ACC112 (cell line): ENCODE results near the gene IGFL4.

Experiments used
- H2AFZ ChIP-seq: fragments of 200-600 bp; sonication (generic); one replicate; pipeline ENCODE4 v1.6.0; 2017; ENCODE audit warnings: antibody characterized with exemption, low read length; ENCODE audit not compliant: unreplicated experiment
- H3K27ac ChIP-seq: fragments of 200-600 bp; sonication (generic); 2 replicates; pipeline ENCODE4 v1.5.1; 2014; ENCODE audit warnings: low read depth, mild to moderate bottlenecking, antibody characterized with exemption, low read length, moderate library complexity
- H3K27me3 ChIP-seq: fragments of 200-600 bp; sonication (generic); 2 replicates; pipeline ENCODE4 v1.6.1; 2014; ENCODE audit warnings: mild to moderate bottlenecking, antibody characterized with exemption, low read length, moderate library complexity, mixed read lengths; ENCODE audit not compliant: insufficient read depth
- H3K36me3 ChIP-seq: fragments of 200-600 bp; sonication (generic); 2 replicates; pipeline ENCODE4 v1.6.1; 2016; ENCODE audit warnings: mild to moderate bottlenecking, antibody characterized with exemption, low read length, moderate library complexity, mixed read lengths; ENCODE audit not compliant: insufficient read depth
- H3K4me1 ChIP-seq: fragments of 200-600 bp; sonication (generic); one replicate; pipeline ENCODE4 v1.6.1; 2016; ENCODE audit warnings: low read length, mixed read lengths; ENCODE audit not compliant: insufficient read depth, unreplicated experiment, control insufficient read depth
- H3K4me3 ChIP-seq: fragments of 200-600 bp; sonication (generic); 2 replicates; pipeline ENCODE4 v1.5.1; 2014; ENCODE audit warnings: mild to moderate bottlenecking, low read depth, low read length
- H3K79me2 ChIP-seq: fragments of 200-600 bp; sonication (generic); one replicate; pipeline ENCODE4 v1.6.0; 2016; ENCODE audit warnings: low read length; ENCODE audit not compliant: control insufficient read depth, unreplicated experiment, insufficient read depth

Gene IGFL4

GRCh38 chr19:46063201-46063600 lies 22.4 kb upstream of the IGFL4 start:
- Histone ChIP-seq H3K27me3 (peaks cover 37% of the 10 kb centered on the region), H3K79me2 (no peaks in the 10 kb centered on the region), H3K36me3 (no peaks in the 10 kb centered on the region), H2AFZ (no peak overlapping the region), H3K4me3 (no peak overlapping the region), H3K27ac (no peak overlapping the region), H3K4me1 (peaks cover 6% of the 10 kb centered on the region)

DNA sequence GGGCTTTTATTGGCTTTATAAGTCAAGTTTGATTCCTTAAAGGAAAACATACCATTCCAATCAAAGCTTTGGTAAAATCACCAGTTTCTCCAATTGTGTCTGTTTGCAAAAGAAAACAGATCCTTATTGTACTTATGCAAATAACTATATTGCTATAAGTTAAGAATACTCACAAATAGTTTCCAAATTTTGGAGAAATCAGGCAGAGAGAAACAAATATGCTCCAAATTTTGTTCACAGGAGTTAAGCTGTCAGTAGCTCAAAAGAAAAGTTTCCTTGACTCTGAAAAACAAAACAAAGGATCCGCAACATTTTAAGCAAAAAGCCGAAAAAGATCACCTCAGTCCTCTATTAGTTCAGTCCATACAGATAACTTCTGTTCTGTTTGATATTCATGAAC lies 19.2 kb upstream of the IGFL4 start:
- no peaks in the 10 kb centered on the region for H3K79me2 ChIP-seq
- no peaks in the 10 kb centered on the region for H3K4me1 ChIP-seq
- no peak overlapping the region for H2AFZ ChIP-seq
- H3K4me3 ChIP-seq: no peak overlapping the region
- no peak overlapping the region for H3K27ac ChIP-seq
- H3K27me3 ChIP-seq: peaks cover 58% of the 10 kb centered on the region
- no peaks in the 10 kb centered on the region for H3K36me3 ChIP-seq

GRCh38 chr19:46058778-46059177 lies 18.0 kb upstream of the IGFL4 start:
- Histone ChIP-seq H2AFZ (no peak overlapping the region), H3K27ac (no peak overlapping the region), H3K4me1 (no peaks in the 10 kb centered on the region), H3K27me3 (peaks cover 70% of the 10 kb centered on the region), H3K4me3 (no peak overlapping the region), H3K79me2 (no peaks in the 10 kb centered on the region), H3K36me3 (no peaks in the 10 kb centered on the region)

- Histone ChIP-seq H3K27me3 (peaks cover 65% of the 10 kb centered on the region), H3K4me3 (no peak overlapping the region), H3K79me2 (no peaks in the 10 kb centered on the region), H3K4me1 (no peaks in the 10 kb centered on the region), H2AFZ (no peak overlapping the region), H3K27ac (no peak overlapping the region), H3K36me3 (no peaks in the 10 kb centered on the region)
Measured at GRCh38 chr19:46056536-46056935, 15.7 kb upstream of the IGFL4 start.

DNA sequence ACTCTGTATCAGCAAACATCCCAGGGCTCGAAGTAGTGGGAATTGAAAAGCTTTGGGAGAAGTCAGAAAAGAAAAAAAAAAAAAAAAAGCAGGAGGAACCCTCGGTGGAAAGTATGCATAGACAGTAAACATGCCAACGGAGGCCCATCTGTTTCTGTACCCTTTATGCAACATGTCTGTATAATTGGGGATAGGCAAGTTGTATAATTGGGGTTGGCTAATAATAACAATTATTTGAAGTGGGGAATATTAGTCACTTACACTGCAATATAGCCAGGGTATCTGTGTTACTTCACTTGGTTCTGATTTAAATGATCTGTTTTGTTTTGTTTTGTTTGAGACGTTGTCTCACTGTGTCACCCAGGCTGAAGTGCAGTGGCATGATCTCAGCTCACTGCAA lies 12.1 kb upstream of the IGFL4 start:
- Histone ChIP-seq H3K4me3 (no peak overlapping the region), H3K27me3 (peaks cover 54% of the 10 kb centered on the region), H3K27ac (no peak overlapping the region), H2AFZ (no peak overlapping the region), H3K79me2 (no peaks in the 10 kb centered on the region), H3K36me3 (no peaks in the 10 kb centered on the region), H3K4me1 (no peaks in the 10 kb centered on the region)

GRCh38 chr19:46049597-46049996 lies 8.8 kb upstream of the IGFL4 start:
- no peak overlapping the region for H3K27ac ChIP-seq
- no peaks in the 10 kb centered on the region for H3K79me2 ChIP-seq
- H3K4me1 ChIP-seq: no peaks in the 10 kb centered on the region
- no peaks in the 10 kb centered on the region for H3K36me3 ChIP-seq
- peaks cover 55% of the 10 kb centered on the region for H3K27me3 ChIP-seq
- no peak overlapping the region for H2AFZ ChIP-seq
- no peak overlapping the region for H3K4me3 ChIP-seq

- no peak overlapping the region for H3K27ac ChIP-seq
- peaks cover 53% of the 10 kb centered on the region for H3K27me3 ChIP-seq
- no peaks in the 10 kb centered on the region for H3K79me2 ChIP-seq
- H2AFZ ChIP-seq: no peak overlapping the region
- no peaks in the 10 kb centered on the region for H3K36me3 ChIP-seq
- H3K4me1 ChIP-seq: no peaks in the 10 kb centered on the region
- H3K4me3 ChIP-seq: no peak overlapping the region
Measured at GRCh38 chr19:46043519-46043918, 2.7 kb upstream of the IGFL4 start.

DNA sequence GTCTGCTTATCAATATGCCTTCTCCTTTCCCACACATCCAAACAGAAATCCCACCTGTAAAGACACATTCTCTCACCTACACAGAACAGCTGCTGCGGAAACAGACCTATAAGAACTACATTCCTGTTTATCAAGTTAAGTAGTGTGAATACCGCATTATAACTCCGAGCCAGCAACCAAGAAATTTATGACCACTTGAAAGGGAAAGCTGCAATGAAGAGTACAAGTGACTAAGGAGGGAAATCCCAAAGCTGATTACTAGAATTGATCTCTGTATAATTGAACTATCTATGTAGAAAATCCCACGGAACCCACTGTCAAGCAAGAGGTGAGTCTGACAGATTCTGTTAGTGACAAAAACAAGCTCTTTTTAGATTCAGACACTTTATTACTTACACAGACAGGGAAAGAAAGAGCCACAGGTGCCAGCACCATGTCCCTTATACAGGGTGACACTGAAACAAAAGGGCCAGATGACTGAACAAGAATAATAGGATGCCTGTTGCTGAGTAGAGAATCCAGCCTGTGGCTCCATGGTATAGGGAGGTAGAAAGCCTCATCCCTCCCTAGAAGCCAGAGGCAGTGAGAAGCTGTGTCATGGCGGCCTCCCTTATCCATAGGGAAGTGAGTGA lies 1.6 kb upstream of the IGFL4 start:
- Histone ChIP-seq H3K27me3 (peaks cover 47% of the 10 kb centered on the region), H2AFZ (no peak overlapping the region), H3K79me2 (no peaks in the 10 kb centered on the region), H3K27ac (no peak overlapping the region), H3K4me3 (no peak overlapping the region), H3K4me1 (no peaks in the 10 kb centered on the region), H3K36me3 (no peaks in the 10 kb centered on the region)

GRCh38 chr19:46040125-46040524 lies 677 bp downstream of the IGFL4 start:
- no peaks in the 10 kb centered on the region for H3K36me3 ChIP-seq
- no peak overlapping the region for H3K27ac ChIP-seq
- H3K4me3 ChIP-seq: no peak overlapping the region
- no peaks in the 10 kb centered on the region for H3K79me2 ChIP-seq
- H3K4me1 ChIP-seq: no peaks in the 10 kb centered on the region
- H3K27me3 ChIP-seq: peaks cover 27% of the 10 kb centered on the region
- no peak overlapping the region for H2AFZ ChIP-seq

DNA sequence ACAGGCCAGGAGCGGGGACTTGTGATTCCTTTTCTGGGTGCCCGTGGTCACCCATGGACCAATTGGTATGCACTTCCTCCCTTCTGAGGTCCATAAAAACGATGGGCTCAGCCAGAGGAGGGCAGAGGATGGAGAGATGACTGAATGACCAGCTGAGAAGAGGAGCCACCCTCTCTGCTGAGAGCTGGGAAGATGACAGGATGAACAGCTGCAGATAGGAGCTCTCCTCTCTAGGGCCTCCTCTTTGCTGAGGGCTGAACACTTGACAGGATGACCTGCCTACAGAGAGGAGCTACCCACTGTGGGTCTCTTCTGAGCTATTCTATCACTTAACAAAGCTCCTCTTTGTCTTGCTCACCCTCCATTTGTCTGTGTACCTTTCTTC lies 4.1 kb downstream of the IGFL4 start:
- no peaks in the 10 kb centered on the region for H3K36me3 ChIP-seq
- peaks cover 13% of the 10 kb centered on the region; the same call in 1 of the 2 replicates for H3K27me3 ChIP-seq
- H3K4me3 ChIP-seq: no peak overlapping the region
- no peaks in the 10 kb centered on the region for H3K4me1 ChIP-seq
- H3K79me2 ChIP-seq: no peaks in the 10 kb centered on the region
- no peak overlapping the region for H2AFZ ChIP-seq
- H3K27ac ChIP-seq: no peak overlapping the region

DNA sequence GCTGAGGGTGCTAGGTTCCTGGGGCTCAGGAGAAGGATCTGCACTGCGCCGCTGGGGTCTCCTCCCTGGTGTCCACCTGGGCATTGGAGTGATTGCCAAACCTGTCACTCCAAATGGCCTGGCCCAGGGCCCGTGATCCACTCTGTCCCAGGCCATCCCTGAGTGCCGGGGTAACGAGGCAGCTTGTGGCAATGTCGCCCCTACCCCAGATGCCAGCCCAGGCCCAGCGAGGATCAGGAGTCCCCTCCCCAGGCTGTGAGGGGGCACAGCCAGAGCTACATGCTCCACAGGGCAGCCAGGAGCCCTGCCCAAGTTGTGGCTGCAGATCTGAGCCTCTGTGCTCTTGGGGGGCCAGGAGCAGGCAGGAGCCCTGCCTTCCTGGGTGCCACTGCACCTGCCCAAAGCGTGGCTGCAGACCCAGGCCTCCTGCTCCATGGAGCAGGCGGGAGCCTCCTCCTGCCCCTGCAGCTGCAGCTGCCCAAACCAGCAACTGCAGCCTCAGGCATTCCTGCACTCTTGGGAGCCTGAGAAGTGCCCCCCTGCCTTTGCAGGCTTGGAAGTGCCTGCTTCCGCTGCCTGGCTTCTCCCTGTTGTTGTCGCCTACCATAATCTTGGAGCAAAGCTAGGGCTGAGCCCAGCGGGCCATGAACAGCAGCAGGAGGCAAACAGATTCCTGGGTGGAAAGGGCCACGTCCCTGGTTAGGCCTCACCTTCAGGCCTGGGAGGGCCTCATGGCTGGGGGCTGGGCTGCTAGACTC lies 4.6 kb downstream of the IGFL4 start:
- Histone ChIP-seq H3K27me3 (peaks cover 13% of the 10 kb centered on the region; the same call in 1 of the 2 replicates), H3K27ac (no peak overlapping the region), H3K36me3 (no peaks in the 10 kb centered on the region), H3K4me1 (no peaks in the 10 kb centered on the region), H2AFZ (no peak overlapping the region), H3K4me3 (no peak overlapping the region), H3K79me2 (no peaks in the 10 kb centered on the region)
